Esophagus muscularis mucosa (tissue), 4 donors: ENCODE data around the gene DSCAML1. TPM values are rescaled to one million over a fixed set of nuclear protein-coding genes. Genes with fewer than 3 reads are reported as not detected.

Source experiments
- DNase-seq: peaks from one replicate; pipeline ENCODE4 v3.0.0-alpha.2; 2017; ENCODE audit errors: extremely low spot score
- H3K27ac ChIP-seq, 4 donors: fragments of 200-600 bp; sonication (generic); replicated peaks in 1 of 4; 1 replicate in 3 of 4; 2 replicates in 1 of 4; pipeline ENCODE4 v1.5.1; 2016 to 2019; ENCODE audit warnings: mild to moderate bottlenecking in 1 of 4
- H3K27me3 ChIP-seq, 4 donors: fragments of 200-600 bp; sonication (generic); one replicate each; pipeline versions ENCODE4 v1.5.1 to v1.6.0; 2016 to 2019
- H3K36me3 ChIP-seq, 4 donors: fragments of 200-600 bp; sonication (generic); one replicate each; pipeline ENCODE4 v1.5.1; 2016 to 2019
- H3K4me1 ChIP-seq, 4 donors: fragments of 200-600 bp; sonication (generic); one replicate each; pipeline ENCODE4 v1.5.1; 2016 to 2019
- H3K4me3 ChIP-seq, 4 donors: fragments of 200-600 bp; sonication (generic); 1 replicate in 2 of 4; 2 replicates in 2 of 4; pipeline ENCODE4 v1.5.1; 2016 to 2019; ENCODE audit warnings: mild to moderate bottlenecking in 4 of 4, moderate library complexity in 1 of 4
- H3K9me3 ChIP-seq, 4 donors: fragments of 200-600 bp; sonication (generic); 1 replicate in 3 of 4; 2 replicates in 1 of 4; pipeline ENCODE4 v1.5.1; 2016 to 2019
- EP300 ChIP-seq: sonication (generic); formaldehyde crosslinking; IDR thresholded peaks from one replicate; pipeline ENCODE4 v1.6.1; 2017; ENCODE audit warnings: antibody characterized with exemption
- POLR2A ChIP-seq: fragments of 450-650 bp; IDR thresholded peaks from one replicate; pipeline ENCODE4 v1.6.1; 2017; ENCODE audit warnings: antibody characterized with exemption, moderate library complexity, mild to moderate bottlenecking, low read depth
- POLR2AphosphoS5 ChIP-seq, 2 donors: sonication (generic); formaldehyde crosslinking; IDR thresholded peaks; one replicate each; pipeline ENCODE4 v1.6.1; 2017; ENCODE audit warnings: antibody characterized with exemption in 2 of 2
- WGBS: methylation state at CpG from one replicate; pipeline ENCODE4 v1.1.5; 2018; 5-methylcytosine and 5-hydroxymethylcytosine counted together
- intact Hi-C: fragments of 100-400 bp; cut with DNase I; formaldehyde crosslinking; loops from one replicate; pipeline ENCODE4 v1.15.1; 2023
- total RNA-seq, 4 donors: library from RNA; depleted of rRNA; stranded (reverse); fragments of >200 nt; gene quantifications; one replicate each; pipeline versions ENCODE4 v1.1.0 to v1.2.1, GENCODE V29; 2016
- TF ChIP-seq, protein P1 (sequence below), 3 experiments: fragments of 200-600 bp in 2 of 3; fragments of 450-650 bp in 1 of 3; sonication (generic) in 2 of 3; IDR thresholded peaks; one replicate each; pipeline ENCODE4 v1.5.1; 2017 to 2019; ENCODE audit warnings: antibody characterized with exemption in 3 of 3, mild to moderate bottlenecking in 2 of 3, moderate library complexity in 1 of 3

Gene DSCAML1
- total RNA-seq, 4 donors from 2014 or later, result 0.50 to 5.8 (median 1.2) TPM

DNA sequence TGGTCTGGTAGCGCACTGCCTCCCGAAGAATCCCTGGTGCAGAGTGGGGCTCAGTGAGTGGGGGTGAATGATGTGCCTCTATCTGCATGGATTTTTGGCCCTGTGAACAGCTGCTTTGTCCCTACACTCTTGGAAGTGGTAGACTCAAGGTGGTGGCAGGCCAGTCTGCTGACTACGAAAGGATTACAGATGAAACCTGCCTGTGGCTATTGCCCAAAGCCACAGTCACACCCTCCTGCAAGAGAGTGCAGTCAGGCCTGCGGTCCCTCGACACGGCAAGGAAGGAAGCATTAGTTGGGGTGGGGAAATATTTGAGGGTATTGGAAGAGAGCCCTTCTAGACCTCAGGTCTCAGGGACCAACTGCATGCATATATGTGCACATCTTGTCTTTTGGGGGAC is 63.7 kb downstream of the DSCAML1 start:
- intact Hi-C loops, result no loop called here
- no peak overlapping the region for H3K4me3 ChIP-seq

DNA sequence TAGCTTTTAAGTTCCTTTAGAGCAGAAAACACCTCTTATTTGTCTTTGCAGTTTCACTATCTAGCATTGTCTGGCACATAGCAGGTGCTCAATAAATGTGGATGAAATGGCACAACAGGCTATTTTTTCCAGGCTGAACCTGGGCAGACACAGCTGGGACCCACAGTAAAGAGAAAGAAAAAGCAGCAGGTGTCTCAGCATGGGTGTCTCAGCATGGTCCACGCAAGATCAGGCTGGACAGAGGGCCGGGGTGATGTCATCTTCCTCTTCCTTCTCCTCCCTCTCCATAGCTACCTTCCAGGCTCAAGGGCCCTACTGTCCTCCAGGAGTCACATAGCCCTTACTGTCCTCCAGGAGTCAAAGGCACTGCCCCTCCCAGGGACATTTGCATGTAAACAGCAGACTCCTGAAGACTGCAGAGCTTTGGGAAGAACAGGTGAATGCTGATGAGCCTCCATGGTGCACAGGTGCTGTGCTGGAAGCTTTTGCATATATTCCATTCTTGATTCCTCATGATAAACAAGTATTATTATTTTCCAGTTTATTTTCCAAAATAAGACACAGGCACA is 65.2 kb downstream of the DSCAML1 start:
- no peak for DNase-seq
- intact Hi-C loops, result no loop called here
- no peaks in the 10 kb centered on the region for H3K4me1 ChIP-seq
- H3K36me3 ChIP-seq, result no peaks in the 10 kb centered on the region
- TF ChIP-seq POLR2A, result no peak
- no peak for TF ChIP-seq POLR2AphosphoS5 (IDR thresholded peaks at IDR 0.05)
- TF ChIP-seq, protein P1, sequence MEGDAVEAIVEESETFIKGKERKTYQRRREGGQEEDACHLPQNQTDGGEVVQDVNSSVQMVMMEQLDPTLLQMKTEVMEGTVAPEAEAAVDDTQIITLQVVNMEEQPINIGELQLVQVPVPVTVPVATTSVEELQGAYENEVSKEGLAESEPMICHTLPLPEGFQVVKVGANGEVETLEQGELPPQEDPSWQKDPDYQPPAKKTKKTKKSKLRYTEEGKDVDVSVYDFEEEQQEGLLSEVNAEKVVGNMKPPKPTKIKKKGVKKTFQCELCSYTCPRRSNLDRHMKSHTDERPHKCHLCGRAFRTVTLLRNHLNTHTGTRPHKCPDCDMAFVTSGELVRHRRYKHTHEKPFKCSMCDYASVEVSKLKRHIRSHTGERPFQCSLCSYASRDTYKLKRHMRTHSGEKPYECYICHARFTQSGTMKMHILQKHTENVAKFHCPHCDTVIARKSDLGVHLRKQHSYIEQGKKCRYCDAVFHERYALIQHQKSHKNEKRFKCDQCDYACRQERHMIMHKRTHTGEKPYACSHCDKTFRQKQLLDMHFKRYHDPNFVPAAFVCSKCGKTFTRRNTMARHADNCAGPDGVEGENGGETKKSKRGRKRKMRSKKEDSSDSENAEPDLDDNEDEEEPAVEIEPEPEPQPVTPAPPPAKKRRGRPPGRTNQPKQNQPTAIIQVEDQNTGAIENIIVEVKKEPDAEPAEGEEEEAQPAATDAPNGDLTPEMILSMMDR (IDR thresholded peaks at IDR 0.05), result no peak
- TF ChIP-seq EP300, result no peak
- no peaks in the 10 kb centered on the region for H3K9me3 ChIP-seq
- no peak overlapping the region for H3K27ac ChIP-seq
- WGBS, result 83% methylated on average over 2 of the region's 2 CpGs
- no peak overlapping the region for H3K4me3 ChIP-seq
- no peaks in the 10 kb centered on the region for H3K27me3 ChIP-seq

More for the DNA sequence above, 63.7 kb downstream of the DSCAML1 start:
- TF ChIP-seq POLR2A (no peak), EP300 (no peak), POLR2AphosphoS5 (IDR thresholded peaks at IDR 0.05) (no peak)
- TF ChIP-seq, protein P1 (IDR thresholded peaks at IDR 0.05), result no peak
- 82% methylated on average over 6 of the region's 6 CpGs for WGBS
- Histone ChIP-seq H3K9me3 (no peaks in the 10 kb centered on the region), H3K4me1 (no peaks in the 10 kb centered on the region), H3K27me3 (no peaks in the 10 kb centered on the region), H3K27ac (no peak overlapping the region), H3K36me3 (no peaks in the 10 kb centered on the region)
- no peak for DNase-seq

DNA sequence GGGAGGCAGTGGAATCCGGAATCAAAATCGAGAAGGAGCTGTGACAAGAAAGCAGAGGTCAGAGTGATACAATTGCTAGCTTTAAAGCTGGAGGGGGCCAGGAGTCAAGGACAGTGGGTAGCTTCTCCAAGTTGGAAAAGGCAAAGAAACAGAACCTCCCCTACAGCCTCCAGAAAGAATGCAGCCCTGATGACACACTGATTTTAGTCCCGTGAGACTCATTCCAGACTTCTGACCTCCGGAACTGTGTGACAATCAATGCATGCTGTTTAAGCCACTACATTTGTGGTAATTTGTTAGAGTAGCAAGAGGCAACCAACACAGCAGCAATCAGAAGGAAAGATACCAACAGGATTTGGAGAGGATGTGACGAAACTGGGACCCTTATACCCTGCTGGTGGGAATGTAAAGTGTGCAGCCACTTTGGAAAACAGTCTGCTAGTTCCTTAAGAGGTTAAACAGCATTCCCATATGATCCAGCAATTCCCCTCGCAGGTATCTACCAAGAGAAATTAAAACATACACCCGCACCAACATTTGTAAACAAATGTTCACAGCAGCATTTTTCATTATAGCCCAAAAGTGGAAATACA is 66.7 kb downstream of the DSCAML1 start:
- no peaks in the 10 kb centered on the region for H3K9me3 ChIP-seq
- H3K36me3 ChIP-seq, result no peaks in the 10 kb centered on the region
- 71% methylated on average over 7 of the region's 7 CpGs for WGBS

DNA sequence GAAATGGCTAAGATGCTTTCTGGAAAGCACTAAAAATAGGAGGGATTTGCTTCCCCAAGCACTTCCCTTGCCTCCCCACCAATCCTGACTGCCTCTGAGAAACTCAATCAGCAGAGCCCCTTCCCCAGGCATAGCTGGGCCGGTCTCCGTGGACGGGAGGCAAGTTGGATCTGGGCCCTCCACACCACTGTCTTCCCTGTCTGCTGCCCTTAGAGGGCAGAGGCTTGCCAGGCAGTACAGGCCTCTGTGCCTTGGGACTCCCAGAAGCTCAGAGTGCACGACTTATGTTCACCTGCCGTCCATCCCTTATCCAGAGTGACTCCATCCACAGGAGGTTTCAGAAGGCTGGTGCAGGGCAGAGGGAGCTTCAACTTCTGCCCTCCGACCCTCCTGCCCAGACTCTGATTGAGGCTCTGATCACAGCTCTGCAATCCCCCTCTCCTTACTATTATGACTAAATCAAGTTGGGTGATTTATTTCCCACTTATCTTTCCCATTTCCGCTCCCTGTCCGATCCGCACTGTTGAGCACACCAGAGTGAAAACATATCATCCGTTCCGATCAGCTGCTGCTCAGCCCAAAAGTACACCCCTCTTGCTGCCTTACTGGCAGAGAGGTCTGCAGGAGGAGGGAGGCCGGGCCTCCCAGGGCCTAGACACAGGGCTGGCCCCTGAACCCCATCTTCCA is 71.8 kb downstream of the DSCAML1 start:
- 77% methylated on average over 12 of the region's 12 CpGs for whole genome bisulfite sequencing
- Histone ChIP-seq H3K27ac (no peak overlapping the region), H3K9me3 (no peaks in the 10 kb centered on the region), H3K36me3 (no peaks in the 10 kb centered on the region), H3K4me3 (no peak overlapping the region), H3K27me3 (peaks cover 0 to 15% (median 0%) of the 10 kb centered on the region in 4 donors), H3K4me1 (peaks cover 0 to 13% (median 0%) of the 10 kb centered on the region in 4 donors)
- DNase-seq, result no peak
- intact Hi-C loops, result no loop called here
- TF ChIP-seq POLR2AphosphoS5 (IDR thresholded peaks at IDR 0.05) (no peak), EP300 (no peak), POLR2A (no peak)
- TF ChIP-seq, protein P1 (IDR thresholded peaks at IDR 0.05), result no peak

More for the DNA sequence above, 66.7 kb downstream of the DSCAML1 start:
- no peak for TF ChIP-seq POLR2AphosphoS5 (IDR thresholded peaks at IDR 0.05)
- TF ChIP-seq POLR2A, result no peak
- TF ChIP-seq EP300, result no peak
- TF ChIP-seq, protein P1 (IDR thresholded peaks at IDR 0.05), result no peak
- Histone ChIP-seq H3K4me3 (no peak overlapping the region), H3K27me3 (peaks cover 0 to 6% (median 0%) of the 10 kb centered on the region in 4 donors), H3K4me1 (no peaks in the 10 kb centered on the region), H3K27ac (no peak overlapping the region)
- intact Hi-C loops, result no loop called here
- no peak for DNase-seq
